Measurements from ENCODE around the gene CHTF8. TPM values are rescaled to one million over a fixed set of nuclear protein-coding genes. Genes with fewer than 3 reads are reported as not detected.
A peak's percentile ranks its signal among the peaks of the same experiment; 100 is the strongest.
"Not testable (repeated sequence)": the region's sequence is repeated elsewhere in the genome, so short reads cannot be mapped to it uniquely, and the experiment has no call there.

CHTF8 gene, protein sequence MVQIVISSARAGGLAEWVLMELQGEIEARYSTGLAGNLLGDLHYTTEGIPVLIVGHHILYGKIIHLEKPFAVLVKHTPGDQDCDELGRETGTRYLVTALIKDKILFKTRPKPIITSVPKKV
- 100 to 1,000 TPM; 157 to 170 (median 163) TPM for polyA plus RNA-seq (ENCODE audit: insufficient read length in 4 of 4)

GRCh38 chr16:69132424-69133252, at the start of gene CHTF8, which contains the start of gene UTP4:
TSS of gene CHTF8 (minus strand) at chr16:69132588. CDS start at chr16:69121458, 11,130 bp downstream.
TSS of gene UTP4 (plus strand) at chr16:69132649. CDS start at chr16:69133460, 811 bp downstream.
- peak; percentile 52 to 65 (median 56) for DNase-seq (ENCODE audit: low read depth in 4 of 4, low spot score in 3 of 4)

GRCh38 chr16:69180011-69180338, 47.6 kb upstream of the CHTF8 start:
- no peak for DNase-seq (ENCODE audit: low read depth in 4 of 4, low spot score in 3 of 4)

GRCh38 chr16:69179328-69180010, 47.1 kb upstream of the CHTF8 start:
- peak in 3 of 4 donors; percentile 50 to 67 (median 51) for DNase-seq (ENCODE audit: low read depth in 4 of 4, low spot score in 3 of 4)

GRCh38 chr16:69176033-69176800, 43.8 kb upstream of the CHTF8 start:
- DNase-seq (ENCODE audit: low read depth in 4 of 4, low spot score in 3 of 4), result no peak

DNA sequence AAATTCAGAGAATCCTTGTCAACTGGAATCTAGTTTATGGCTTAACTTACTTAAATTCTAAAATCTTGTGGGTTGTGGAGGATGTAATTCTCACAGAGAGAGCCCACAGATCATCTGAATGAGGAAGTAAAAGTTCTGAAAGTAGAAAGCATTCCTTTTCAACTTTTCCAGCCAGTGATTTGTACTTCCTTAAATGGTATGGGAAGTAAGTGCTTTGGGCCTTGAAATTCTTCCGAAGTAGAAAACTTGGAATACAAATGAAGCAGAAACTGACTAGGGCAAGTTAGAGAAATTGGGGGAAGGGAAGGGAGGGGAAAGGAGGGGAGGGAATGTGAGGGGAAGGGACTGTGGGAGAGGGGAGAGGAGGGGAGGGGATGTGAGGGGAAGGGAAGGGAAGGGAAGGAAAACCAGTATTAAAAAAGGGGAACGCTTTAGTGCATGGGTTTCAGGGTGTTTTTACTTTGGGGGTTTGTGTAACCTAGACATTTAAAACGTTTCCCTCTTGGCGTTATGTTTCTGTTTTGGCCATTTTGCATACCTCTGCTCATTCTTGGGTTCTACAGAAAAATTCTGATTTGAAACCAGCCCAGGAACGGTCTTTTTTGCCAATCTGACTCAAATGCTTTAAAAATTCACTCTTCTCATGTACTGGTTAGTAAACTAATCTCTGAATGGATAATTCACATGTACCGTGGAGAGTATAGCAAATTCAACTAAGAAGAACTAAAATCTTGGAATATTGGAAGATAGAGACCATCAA, 39.1 kb upstream of the CHTF8 start:
- no peak for DNase-seq (ENCODE audit: low read depth in 4 of 4, low spot score in 3 of 4)

DNA sequence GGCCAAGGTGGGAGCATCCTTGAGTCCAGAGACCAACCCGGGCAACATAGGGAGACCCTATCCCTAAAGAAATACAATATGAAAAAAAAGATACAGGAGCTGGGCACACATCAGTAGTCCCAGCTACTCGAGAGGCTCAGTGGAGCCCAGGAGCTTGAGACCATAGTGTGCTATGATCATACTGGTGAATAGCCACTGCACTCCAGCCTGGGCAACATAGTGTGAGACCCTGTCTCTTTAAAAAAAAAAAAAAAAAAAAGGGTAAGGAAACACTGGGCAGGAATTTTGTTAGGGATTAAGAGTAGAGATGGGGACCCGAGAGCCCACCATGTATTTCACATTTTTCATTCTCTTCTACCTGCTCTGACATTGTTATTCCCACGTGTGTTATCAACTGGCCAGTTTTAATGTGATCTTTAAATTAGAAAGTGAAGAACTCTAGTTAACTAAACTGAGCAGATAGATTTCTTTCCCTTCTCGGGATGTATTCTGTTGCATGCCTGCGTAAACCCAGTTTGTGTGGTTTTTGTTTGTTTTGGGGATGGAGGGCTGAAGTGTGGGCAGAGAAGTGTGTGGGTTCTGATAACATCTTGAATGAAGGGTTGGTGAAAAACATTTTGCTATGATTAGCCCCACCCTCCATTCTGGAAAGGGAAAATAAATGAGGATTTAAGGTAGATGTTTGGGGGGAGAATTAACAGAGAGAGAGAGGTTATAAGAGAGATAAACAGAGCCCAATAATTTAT, 37.4 kb upstream of the CHTF8 start:
- DNase-seq (ENCODE audit: low read depth in 4 of 4, low spot score in 3 of 4), result no peak

- no peak for DNase-seq (ENCODE audit: low read depth in 4 of 4, low spot score in 3 of 4)
Observed at GRCh38 chr16:69169051-69169450, 36.7 kb upstream of the CHTF8 start.

GRCh38 chr16:69166946-69167930, 34.9 kb upstream of the CHTF8 start:
- DNase-seq (ENCODE audit: low read depth in 4 of 4, low spot score in 3 of 4), result no peak

DNA sequence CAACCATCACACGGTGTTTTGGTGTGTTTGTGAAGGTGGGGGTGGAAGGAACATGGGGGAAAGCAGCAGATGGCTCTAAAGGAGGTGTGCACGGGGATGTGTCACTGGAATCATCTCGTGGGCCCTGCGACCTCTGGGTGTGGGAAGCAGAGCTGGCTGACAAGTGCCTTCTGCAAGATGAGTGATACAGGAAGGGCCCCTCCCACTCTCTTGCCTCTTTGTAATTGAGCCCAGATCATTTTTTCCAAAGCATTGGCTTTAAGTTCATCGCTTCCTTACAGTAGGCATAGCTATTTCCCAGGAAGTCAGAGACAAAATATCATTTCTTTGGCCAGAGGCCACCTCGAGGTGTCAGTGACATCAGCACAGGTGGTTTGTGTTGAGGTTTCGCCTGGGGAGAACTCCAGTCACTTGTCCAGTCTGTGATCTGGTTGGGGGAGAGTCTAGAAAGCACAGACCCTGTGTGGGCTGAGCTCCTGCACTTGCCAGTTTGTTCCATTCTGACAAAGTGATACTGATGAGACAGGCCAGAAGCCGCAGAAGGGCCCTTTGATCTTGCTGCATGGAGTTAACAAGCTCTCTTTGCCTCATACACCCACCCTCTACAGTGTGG, 33.9 kb upstream of the CHTF8 start:
- no peak for DNase-seq (ENCODE audit: low read depth in 4 of 4, low spot score in 3 of 4)

DNA sequence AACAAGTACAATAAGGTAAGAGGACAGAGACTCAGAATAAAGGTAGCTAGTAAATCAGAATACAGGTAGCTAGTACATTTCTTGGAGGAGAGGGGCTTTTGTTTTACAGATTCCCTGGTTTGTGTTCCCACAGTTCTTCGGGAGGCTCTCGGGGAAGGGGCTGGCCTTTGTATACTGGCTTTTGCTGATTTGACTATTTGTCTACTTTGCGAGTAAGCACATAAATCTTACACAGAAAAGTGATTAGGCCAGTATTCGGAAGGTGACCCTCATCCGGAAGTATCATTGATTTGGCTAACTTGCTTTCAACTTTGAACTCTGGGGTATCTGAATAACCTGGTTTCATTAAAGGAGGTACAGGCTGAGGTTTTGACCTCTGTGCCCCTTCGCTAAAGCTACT, 33.2 kb upstream of the CHTF8 start:
- DNase-seq (ENCODE audit: low read depth in 4 of 4, low spot score in 3 of 4), result no peak

DNA sequence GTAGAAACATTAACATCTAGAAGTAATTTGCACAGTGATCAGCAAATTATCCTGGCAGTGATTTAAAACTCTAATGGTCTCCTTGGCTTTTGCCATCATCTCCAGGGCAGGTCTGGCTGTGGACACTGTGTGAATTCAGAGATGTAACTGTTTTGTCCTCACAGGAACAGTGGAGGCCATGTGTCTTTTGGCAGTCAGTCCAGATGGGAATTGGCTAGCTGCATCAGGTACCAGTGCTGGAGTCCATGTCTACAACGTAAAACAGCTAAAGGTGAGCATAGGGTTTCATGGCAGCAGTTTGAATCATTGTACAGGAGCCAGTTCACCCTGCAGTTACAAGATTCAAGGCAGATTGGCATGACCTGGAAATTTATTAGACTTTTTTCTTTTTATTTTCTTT, 27.8 kb upstream of the CHTF8 start:
- DNase-seq (ENCODE audit: low read depth in 4 of 4, low spot score in 3 of 4), result no peak

- DNase-seq (ENCODE audit: low read depth in 4 of 4, low spot score in 3 of 4), result no peak
Observed at GRCh38 chr16:69157196-69157595, 24.8 kb upstream of the CHTF8 start.

DNA sequence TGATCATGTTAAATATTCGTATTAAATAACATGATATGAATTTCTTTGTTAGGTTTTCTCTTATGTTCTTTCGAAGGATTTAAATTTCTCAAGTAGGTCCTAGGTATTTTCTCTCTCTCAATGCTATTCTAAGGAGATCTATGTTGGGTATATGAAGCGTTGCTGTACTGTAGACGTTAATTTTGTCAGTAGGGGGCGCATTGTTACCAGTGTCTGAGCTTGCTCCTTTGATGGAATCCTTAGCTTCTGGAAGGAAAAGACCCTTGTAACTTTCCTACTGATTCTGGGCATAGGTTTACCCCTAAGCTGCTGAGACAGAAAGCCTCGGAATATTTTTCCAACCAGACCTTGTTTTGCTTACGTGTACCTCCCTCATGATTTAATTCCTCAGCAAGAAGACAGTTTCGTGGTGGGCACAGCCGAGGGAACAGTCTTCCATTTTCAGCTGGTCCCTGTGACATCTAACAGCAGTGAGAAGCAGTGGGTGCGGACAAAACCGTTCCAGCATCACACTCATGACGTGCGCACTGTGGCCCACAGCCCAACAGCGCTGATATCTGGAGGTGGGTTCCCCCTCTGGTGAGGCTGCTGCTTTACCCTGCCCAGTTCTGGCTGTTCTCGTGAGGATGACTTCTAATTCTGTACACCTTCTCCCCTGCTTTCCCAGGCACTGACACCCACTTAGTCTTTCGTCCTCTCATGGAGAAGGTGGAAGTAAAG, 17.9 kb upstream of the CHTF8 start:
- DNase-seq (ENCODE audit: low read depth in 4 of 4, low spot score in 3 of 4), result peak in 3 of 4 donors; percentile 67 to 74 (median 72)

DNA sequence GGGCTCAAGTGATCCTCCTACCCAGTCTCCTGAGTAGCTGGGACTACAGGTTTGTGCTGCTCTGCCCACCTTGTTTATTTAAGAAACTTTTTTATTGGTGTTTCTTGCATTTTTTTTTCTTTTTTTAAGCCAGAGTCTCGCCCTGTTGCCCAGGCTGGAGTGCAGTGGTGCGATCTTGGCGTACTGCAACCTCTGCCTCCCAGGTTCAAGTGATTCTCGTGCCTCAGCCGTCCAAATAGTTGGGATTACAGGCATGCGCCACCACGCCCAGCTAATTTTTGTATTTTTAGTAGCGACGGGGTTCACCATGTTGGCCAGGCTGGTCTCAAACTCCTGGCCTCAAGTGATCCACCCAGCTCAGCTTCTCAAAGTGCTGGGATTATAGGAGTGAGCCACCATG, 17.2 kb upstream of the CHTF8 start:
- DNase-seq (ENCODE audit: low read depth in 4 of 4, low spot score in 3 of 4), result not testable (repeated sequence)

- DNase-seq (ENCODE audit: low read depth in 4 of 4, low spot score in 3 of 4), result no peak
Observed at GRCh38 chr16:69145658-69146057, 13.3 kb upstream of the CHTF8 start.

DNA sequence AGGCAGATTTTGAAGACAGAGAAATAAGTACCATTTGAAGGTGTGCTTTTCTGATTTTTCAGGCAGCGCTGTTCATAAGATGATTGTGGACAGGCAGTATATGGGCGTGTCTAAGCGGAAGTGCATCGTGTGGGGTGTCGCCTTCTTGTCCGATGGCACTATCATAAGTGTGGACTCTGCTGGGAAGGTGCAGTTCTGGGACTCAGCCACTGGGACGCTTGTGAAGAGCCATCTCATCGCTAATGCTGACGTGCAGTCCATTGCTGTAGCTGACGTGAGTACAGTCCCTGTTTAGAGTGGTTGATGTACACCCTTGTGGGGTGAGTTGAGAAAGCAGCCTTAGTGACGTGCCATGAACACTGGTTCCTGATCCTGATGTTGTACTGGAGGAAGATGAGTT, 10.7 kb upstream of the CHTF8 start:
- no peak for DNase-seq (ENCODE audit: low read depth in 4 of 4, low spot score in 3 of 4)

DNA sequence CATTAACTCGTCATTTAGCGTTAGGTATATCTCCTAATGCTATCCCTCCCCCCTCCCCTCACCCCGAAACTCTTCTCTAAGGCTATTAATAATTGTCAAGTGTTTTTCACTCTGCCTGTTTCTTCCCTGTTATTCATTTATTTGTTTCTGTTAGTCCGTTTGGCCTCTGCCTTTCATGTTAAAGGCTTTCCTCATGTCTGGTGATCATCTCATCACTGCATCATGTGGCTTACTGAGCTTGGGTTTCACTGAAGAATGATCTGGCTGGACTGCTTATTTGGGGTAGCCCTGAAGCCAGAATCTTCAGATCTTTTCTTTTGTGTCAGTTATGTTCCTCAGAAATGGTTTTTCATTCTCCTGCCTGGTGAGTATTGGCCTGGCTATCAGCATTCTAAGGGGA, 9.5 kb upstream of the CHTF8 start:
- no peak for DNase-seq (ENCODE audit: low read depth in 4 of 4, low spot score in 3 of 4)

Data from right renal pelvis (tissue), 4 donors.